Measurements from ENCODE around the gene UBE2O.

UBE2O gene

GRCh38 chr17:76462556-76463290, 9.8 kb upstream of the UBE2O start:
- no peak for TF ChIP-seq CTCF (conservative IDR thresholded peaks at IDR 0.05)
- H3K27ac ChIP-seq = no peak overlapping the region

GRCh38 chr17:76461765-76462555, 9.0 kb upstream of the UBE2O start:
- H3K27ac ChIP-seq = no peak overlapping the region
- TF ChIP-seq CTCF (conservative IDR thresholded peaks at IDR 0.05) = no peak

GRCh38 chr17:76459674-76460073, 6.7 kb upstream of the UBE2O start:
- TF ChIP-seq CTCF (conservative IDR thresholded peaks at IDR 0.05) = no peak
- no peak overlapping the region for H3K27ac ChIP-seq

GRCh38 chr17:76458580-76459490, 5.9 kb upstream of the UBE2O start:
- H3K27ac ChIP-seq = no peak overlapping the region

GRCh38 chr17:76453431-76453743, 435 bp upstream of the UBE2O start:
- TF ChIP-seq CTCF (conservative IDR thresholded peaks at IDR 0.05) = peak; percentile 46
- no peak overlapping the region for H3K27ac ChIP-seq

More at GRCh38 chr17:76458580-76459490, 5.9 kb upstream of the UBE2O start:
- peak; percentile 67 for TF ChIP-seq CTCF (conservative IDR thresholded peaks at IDR 0.05)

GRCh38 chr17:76452127-76452659, 759 bp downstream of the UBE2O start:
- H3K27ac ChIP-seq = peak overlapping the region; percentile 91
- no peak for TF ChIP-seq CTCF (conservative IDR thresholded peaks at IDR 0.05)
